ENCODE measurements around the gene ADGRL3.

- TF ChIP-seq CTCF (IDR thresholded peaks at IDR 0.05) (no peak), EZH2 (IDR thresholded peaks at IDR 0.05; ENCODE audit: borderline replicate concordance, insufficient read depth, low read depth, low read length, poor library complexity, severe bottlenecking) (no peak)
Observed at GRCh38 chr4:61408861-61409260, 208.7 kb downstream of the ADGRL3 start.

All from B cell (primary cell).